ENCODE results near the gene SYNPR. TPM values are rescaled to one million over a fixed set of nuclear protein-coding genes. Genes with fewer than 3 reads are reported as not detected.

SYNPR gene
- total RNA-seq, 1 donor from 2014 or later, result 0.27 TPM

- TF ChIP-seq CTCF (IDR thresholded peaks at IDR 0.05; ENCODE audit: insufficient read depth, low read depth, low read length), result no peak
- Histone ChIP-seq H3K36me3 (ENCODE audit: insufficient read depth, low read length) (no peaks in the 10 kb centered on the region), H3K4me1 (ENCODE audit: insufficient read depth, low read length) (no peaks in the 10 kb centered on the region), H3K9me3 (ENCODE audit: insufficient read depth, low read depth, low read length) (no peaks in the 10 kb centered on the region), H3K4me3 (ENCODE audit: insufficient read depth, low read depth, low read length) (no peak overlapping the region), H3K27me3 (ENCODE audit: insufficient read depth, low read length) (no peaks in the 10 kb centered on the region), H2AFZ (ENCODE audit: low read depth, low read length) (no peak overlapping the region), H3K4me2 (ENCODE audit: low read length) (no peak overlapping the region), H3K27ac (ENCODE audit: low read depth, low read length) (no peak overlapping the region), H4K20me1 (ENCODE audit: insufficient read depth, low read length) (no peaks in the 10 kb centered on the region), H3K9ac (ENCODE audit: low read length) (no peak overlapping the region), H3K79me2 (ENCODE audit: insufficient read depth, low read length) (no peaks in the 10 kb centered on the region)
- Mint-ChIP-seq H3K27ac (ENCODE audit: unreplicated experiment) (no peak overlapping the region), H3K9me3 (ENCODE audit: unreplicated experiment) (peaks cover 2% of the 10 kb centered on the region), H3K4me3 (ENCODE audit: unreplicated experiment) (no peak overlapping the region), H3K27me3 (ENCODE audit: low read depth, unreplicated experiment) (no peaks in the 10 kb centered on the region), H3K36me3 (ENCODE audit: low read depth, unreplicated experiment) (no peaks in the 10 kb centered on the region), H3K4me1 (ENCODE audit: low read depth, unreplicated experiment) (no peaks in the 10 kb centered on the region)
- DNase-seq (ENCODE audit: low read depth) (no peak), FAIRE-seq (no peak)
Measured at GRCh38 chr3:63532521-63532920, 254.4 kb downstream of the SYNPR start.

GRCh38 chr3:63538919-63539318, 260.8 kb downstream of the SYNPR start:
- Histone ChIP-seq H3K79me2 (ENCODE audit: insufficient read depth, low read length) (no peaks in the 10 kb centered on the region), H3K27ac (ENCODE audit: low read depth, low read length) (no peak overlapping the region), H3K36me3 (ENCODE audit: insufficient read depth, low read length) (no peaks in the 10 kb centered on the region), H3K4me2 (ENCODE audit: low read length) (no peak overlapping the region), H3K4me3 (ENCODE audit: insufficient read depth, low read depth, low read length) (no peak overlapping the region), H2AFZ (ENCODE audit: low read depth, low read length) (no peak overlapping the region), H3K4me1 (ENCODE audit: insufficient read depth, low read length) (no peaks in the 10 kb centered on the region), H3K27me3 (ENCODE audit: insufficient read depth, low read length) (no peaks in the 10 kb centered on the region), H3K9ac (ENCODE audit: low read length) (no peak overlapping the region), H4K20me1 (ENCODE audit: insufficient read depth, low read length) (no peaks in the 10 kb centered on the region), H3K9me3 (ENCODE audit: insufficient read depth, low read depth, low read length) (no peaks in the 10 kb centered on the region)
- Mint-ChIP-seq H3K36me3 (ENCODE audit: low read depth, unreplicated experiment) (no peaks in the 10 kb centered on the region), H3K4me3 (ENCODE audit: unreplicated experiment) (no peak overlapping the region), H3K4me1 (ENCODE audit: low read depth, unreplicated experiment) (no peaks in the 10 kb centered on the region), H3K9me3 (ENCODE audit: unreplicated experiment) (no peaks in the 10 kb centered on the region), H3K27ac (ENCODE audit: unreplicated experiment) (no peak overlapping the region), H3K27me3 (ENCODE audit: low read depth, unreplicated experiment) (no peaks in the 10 kb centered on the region)
- DNase-seq (ENCODE audit: low read depth) (no peak), FAIRE-seq (no peak)
- TF ChIP-seq CTCF (IDR thresholded peaks at IDR 0.05; ENCODE audit: insufficient read depth, low read depth, low read length), result no peak
- TF ChIP-seq EZH2 (IDR thresholded peaks at IDR 0.05; ENCODE audit: insufficient read depth, low read length), result no peak

- Mint-ChIP-seq H3K4me3 (ENCODE audit: unreplicated experiment) (no peak overlapping the region), H3K9me3 (ENCODE audit: unreplicated experiment) (no peaks in the 10 kb centered on the region), H3K27me3 (ENCODE audit: low read depth, unreplicated experiment) (no peaks in the 10 kb centered on the region), H3K36me3 (ENCODE audit: low read depth, unreplicated experiment) (no peaks in the 10 kb centered on the region), H3K27ac (ENCODE audit: unreplicated experiment) (no peak overlapping the region), H3K4me1 (ENCODE audit: low read depth, unreplicated experiment) (no peaks in the 10 kb centered on the region)
- Histone ChIP-seq H3K9me3 (ENCODE audit: insufficient read depth, low read depth, low read length) (no peaks in the 10 kb centered on the region), H3K27ac (ENCODE audit: low read depth, low read length) (no peak overlapping the region), H3K9ac (ENCODE audit: low read length) (no peak overlapping the region), H4K20me1 (ENCODE audit: insufficient read depth, low read length) (no peaks in the 10 kb centered on the region), H3K4me1 (ENCODE audit: insufficient read depth, low read length) (no peaks in the 10 kb centered on the region), H3K36me3 (ENCODE audit: insufficient read depth, low read length) (no peaks in the 10 kb centered on the region), H2AFZ (ENCODE audit: low read depth, low read length) (no peak overlapping the region), H3K27me3 (ENCODE audit: insufficient read depth, low read length) (no peaks in the 10 kb centered on the region), H3K79me2 (ENCODE audit: insufficient read depth, low read length) (no peaks in the 10 kb centered on the region), H3K4me3 (ENCODE audit: insufficient read depth, low read depth, low read length) (no peak overlapping the region), H3K4me2 (ENCODE audit: low read length) (no peak overlapping the region)
- DNase-seq (ENCODE audit: low read depth), result no peak
- no peak for TF ChIP-seq EZH2 (IDR thresholded peaks at IDR 0.05; ENCODE audit: insufficient read depth, low read length)
- TF ChIP-seq CTCF (IDR thresholded peaks at IDR 0.05; ENCODE audit: insufficient read depth, low read depth, low read length), result no peak
- no peak for FAIRE-seq
Measured at GRCh38 chr3:63555767-63556166, 277.7 kb downstream of the SYNPR start.
